H1 (cell line): ENCODE results near the gene ZNF622. TPM values are rescaled to one million over a fixed set of nuclear protein-coding genes. Genes with fewer than 3 reads are reported as not detected.

Experiments
- CTCF ChIA-PET: fragments of 300-600 bp; sonication (Branson Sonifier 250); formaldehyde crosslinking; loops from one replicate; lab custom pipeline; 2021; ENCODE audit not compliant: partially characterized antibody; lab: Charles Lee
- POLR2A ChIA-PET: fragments of 300-600 bp; sonication (Branson Sonifier 250); formaldehyde crosslinking; loops from one replicate; lab custom pipeline; 2021; ENCODE audit warnings: inconsistent platforms; ENCODE audit not compliant: partially characterized antibody; lab: Charles Lee
- DNase-seq, 2 experiments: peaks; one replicate each; pipeline versions ENCODE4 v3.0.0 to v3.0.0-alpha.2; 2010 to 2022; ENCODE audit warnings: low spot score in 2 of 2, low read depth in 1 of 2, mixed read lengths in 1 of 2
- FAIRE-seq: peaks from 2 replicates; lab custom pipeline; 2011; peaks lifted over from hg19 to GRCh38; lab: Jason Lieb, UNC
- H2AFZ ChIP-seq: 2 replicates; pipeline ENCODE4 v1.8.1; 2012; ENCODE audit warnings: low read length, inconsistent platforms
- H2AK5ac ChIP-seq: 2 replicates; pipeline ENCODE4 v1.6.1; 2013; ENCODE audit warnings: low read depth, low read length
- H2BK120ac ChIP-seq: replicated peaks from 2 replicates; pipeline ENCODE3; 2013; ENCODE audit warnings: low read depth, low read length, inconsistent platforms
- H2BK12ac ChIP-seq: 2 replicates; pipeline ENCODE4 v1.6.1; 2013; ENCODE audit warnings: low read depth, low read length
- H2BK15ac ChIP-seq: 2 replicates; pipeline ENCODE4 v1.6.1; 2013; ENCODE audit warnings: low read length
- H2BK20ac ChIP-seq: 2 replicates; pipeline ENCODE4 v1.6.1; 2013; ENCODE audit warnings: low read length
- H2BK5ac ChIP-seq: 2 replicates; pipeline ENCODE4 v1.6.1; 2013; ENCODE audit warnings: low read depth, low read length
- H3K14ac ChIP-seq: 2 replicates; pipeline ENCODE4 v1.6.1; 2013; ENCODE audit warnings: inconsistent platforms; ENCODE audit not compliant: insufficient read length
- H3K18ac ChIP-seq: 2 replicates; pipeline ENCODE4 v1.6.1; 2013; ENCODE audit warnings: low read length; ENCODE audit errors: extremely low read depth
- H3K23ac ChIP-seq: 2 replicates; pipeline ENCODE4 v1.6.1; 2013; ENCODE audit warnings: inconsistent platforms; ENCODE audit not compliant: insufficient read length
- H3K23me2 ChIP-seq: 2 replicates; pipeline ENCODE4 v1.6.1; 2013; ENCODE audit warnings: low read depth, low read length
- H3K27ac ChIP-seq: 2 replicates; pipeline ENCODE4 v1.6.1; 2011; ENCODE audit warnings: low read depth, low read length, inconsistent platforms
- H3K27me3 ChIP-seq, 4 experiments: replicated peaks in 1 of 4; 1 replicate in 1 of 4; 2 replicates in 3 of 4; pipeline versions ENCODE4 v1.6.1 to v1.8.1; 2011 to 2013; ENCODE audit warnings: low read length in 3 of 4, mild to moderate bottlenecking in 3 of 4, inconsistent platforms in 2 of 4, mixed read lengths in 2 of 4, moderate library complexity in 1 of 4; ENCODE audit not compliant: control insufficient read depth in 3 of 4, insufficient read depth in 3 of 4; ENCODE audit errors: extremely low read depth in 1 of 4
- H3K36me3 ChIP-seq, 4 experiments: 2 replicates each; pipeline versions ENCODE4 v1.6.1 to v1.8.1; 2011 to 2013; ENCODE audit warnings: mild to moderate bottlenecking in 4 of 4, low read length in 3 of 4, moderate library complexity in 2 of 4, control low read depth in 1 of 4, inconsistent platforms in 1 of 4; ENCODE audit not compliant: insufficient read depth in 4 of 4, control insufficient read depth in 2 of 4
- H3K4ac ChIP-seq: replicated peaks from 2 replicates; pipeline ENCODE3; 2013; ENCODE audit warnings: low read length, low read depth, mixed read lengths, inconsistent platforms; ENCODE audit not compliant: insufficient read length
- H3K4me1 ChIP-seq, 4 experiments: replicated peaks in 1 of 4; 1 replicate in 1 of 4; 2 replicates in 3 of 4; pipeline versions ENCODE4 v1.6.1 to v1.8.1; 2011 to 2013; ENCODE audit warnings: low read length in 3 of 4, inconsistent platforms in 2 of 4, mixed read lengths in 1 of 4; ENCODE audit not compliant: insufficient read depth in 4 of 4, control insufficient read depth in 3 of 4
- H3K4me2 ChIP-seq, 2 experiments: 2 replicates each; pipeline versions ENCODE4 v1.6.1 to v1.8.1; 2011 to 2013; ENCODE audit warnings: low read depth in 2 of 2, low read length in 2 of 2, control low read depth in 1 of 2, inconsistent platforms in 1 of 2, mild to moderate bottlenecking in 1 of 2; ENCODE audit not compliant: insufficient read depth in 1 of 2
- H3K4me3 ChIP-seq, 4 experiments: fragments of 200-600, 300-600 bp in 1 of 4; sonication (generic), shearing (Covaris generic), sonication (Bioruptor Twin) in 1 of 4; 2 replicates each; pipeline versions ENCODE4 v1.5.1 to v1.8.1; 2011 to 2016; ENCODE audit warnings: low read length in 4 of 4, low read depth in 3 of 4, control low read depth in 2 of 4, inconsistent platforms in 2 of 4, mild to moderate bottlenecking in 2 of 4, mixed read lengths in 1 of 4, moderate library complexity in 1 of 4; ENCODE audit not compliant: insufficient read depth in 2 of 4; ENCODE audit errors: extremely low read depth in 1 of 4
- H3K56ac ChIP-seq: replicated peaks from 2 replicates; pipeline ENCODE3; 2013; ENCODE audit warnings: low read depth, mild to moderate bottlenecking, mixed read lengths, low read length, inconsistent platforms; ENCODE audit not compliant: insufficient read length
- H3K79me1 ChIP-seq: 2 replicates; pipeline ENCODE4 v1.6.1; 2013; ENCODE audit warnings: low read depth, low read length, control low read depth
- H3K79me2 ChIP-seq, 2 experiments: 2 replicates each; pipeline versions ENCODE4 v1.6.1 to v1.8.1; 2012 to 2013; ENCODE audit warnings: low read length in 2 of 2, mild to moderate bottlenecking in 2 of 2, inconsistent platforms in 1 of 2; ENCODE audit not compliant: insufficient read depth in 2 of 2, control insufficient read depth in 1 of 2
- H3K9ac ChIP-seq, 4 experiments: replicated peaks in 1 of 4; 1 replicate in 1 of 4; 2 replicates in 3 of 4; pipeline versions ENCODE4 v1.6.1 to v1.8.1; 2011 to 2013; ENCODE audit warnings: low read depth in 3 of 4, low read length in 3 of 4, control low read depth in 2 of 4, mild to moderate bottlenecking in 2 of 4, moderate library complexity in 2 of 4, inconsistent platforms in 1 of 4; ENCODE audit errors: extremely low read depth in 1 of 4
- H3K9me3 ChIP-seq, 2 experiments: 2 replicates each; pipeline versions ENCODE4 v1.6.1 to v1.8.1; 2012 to 2013; ENCODE audit warnings: mild to moderate bottlenecking in 2 of 2, moderate library complexity in 2 of 2, control low read depth in 1 of 2, inconsistent platforms in 1 of 2, low read depth in 1 of 2, low read length in 1 of 2, mixed read lengths in 1 of 2; ENCODE audit not compliant: insufficient read depth in 2 of 2
- H4K20me1 ChIP-seq, 2 experiments: replicated peaks in 1 of 2; 2 replicates each; pipeline versions ENCODE3 to v1.8.1; 2011 to 2013; ENCODE audit warnings: inconsistent platforms in 2 of 2, low read length in 2 of 2, mild to moderate bottlenecking in 1 of 2; ENCODE audit not compliant: insufficient read depth in 2 of 2, control insufficient read depth in 1 of 2
- H4K5ac ChIP-seq: 2 replicates; pipeline ENCODE4 v1.6.1; 2013; ENCODE audit warnings: low read length, low read depth, mixed read lengths, inconsistent platforms; ENCODE audit not compliant: insufficient read length
- H4K8ac ChIP-seq: 2 replicates; pipeline ENCODE4 v1.8.0; 2013; ENCODE audit warnings: mild to moderate bottlenecking, moderate library complexity, low read length, inconsistent platforms; ENCODE audit not compliant: insufficient read depth; ENCODE audit errors: extremely low read depth
- H4K91ac ChIP-seq: replicated peaks from 2 replicates; pipeline ENCODE3; 2013; ENCODE audit warnings: low read length, mixed read lengths, inconsistent platforms; ENCODE audit not compliant: insufficient read length
- ASH2L ChIP-seq: fragments of 200-600, 300-600 bp; sonication (generic); IDR thresholded peaks from one replicate; pipeline ENCODE4 v1.7.1; 2017; ENCODE audit warnings: low read length
- BRCA1 ChIP-seq: IDR thresholded peaks from 2 replicates; pipeline ENCODE4 v1.6.1; 2012; ENCODE audit warnings: low read depth, low read length, improper control_type of control experiment
- MAFK ChIP-seq: IDR thresholded peaks from 2 replicates; pipeline ENCODE4 v1.6.1; 2012; ENCODE audit warnings: low read depth, mild to moderate bottlenecking, improper control_type of control experiment, low read length
- TEAD4 ChIP-seq: IDR thresholded peaks from 2 replicates; pipeline ENCODE4 v1.6.1; 2012; ENCODE audit warnings: low read depth, low read length, inconsistent platforms, mixed read lengths
- WGBS, 2 experiments: shearing (Covaris generic) in 1 of 2; methylation state at CpG; one replicate each; pipeline versions ENCODE4 v1.1.6 to v1.1.7; 2013 to 2015; ENCODE audit warnings: low lambda C conversion rate in 2 of 2, mixed read lengths in 2 of 2, inconsistent platforms in 1 of 2, low coverage in 1 of 2, missing lambda C conversion rate in 1 of 2; ENCODE audit not compliant: insufficient replicate concordance in 2 of 2, insufficient coverage in 1 of 2, insufficient read length in 1 of 2; ENCODE audit errors: extremely low coverage in 1 of 2, missing lambda C conversion rate in 1 of 2; 5-methylcytosine and 5-hydroxymethylcytosine counted together
- polyA plus RNA-seq, 7 experiments: library from polyadenylated mRNA; depleted of rRNA in 3 of 7; stranded (reverse) in 5 of 7; unstranded in 2 of 7; fragments of >200 nt in 5 of 7; fragments of 200-250 nt in 2 of 7; gene quantifications; 1 replicate in 5 of 7; 2 replicates in 1 of 7; 4 replicates in 1 of 7; pipeline versions ENCODE4 v1.2.1 to v1.2.3, GENCODE V29; 2011 to 2013; ENCODE audit warnings: missing spikeins in 2 of 7, mixed read lengths in 2 of 7
- total RNA-seq: library from RNA; stranded (reverse); fragmentation: NEBNext Ultra II Directional; extraction: Animal tissue kit (Norgen Biotek cat#: 25700); gene quantifications from 2 replicates; pipeline ENCODE4 v1.2.1, GENCODE V29; 2021

Gene ZNF622
- total and polyA plus RNA-seq, 2 of the 8 experiments (the other 6 are each of a cell fraction or from before 2014, with no cell fraction given): 8.8 to 30.8 TPM

- H4K20me1 ChIP-seq: no peaks in the 10 kb centered on the region
- no peak overlapping the region for H2BK15ac ChIP-seq
- H2AFZ ChIP-seq: peak overlapping the region; percentile 94
- H2BK12ac ChIP-seq: no peak overlapping the region
- H3K4me2 ChIP-seq: peak overlapping the region in 1 of 2 experiments; percentile 50; a peak in 2 of 4 replicates
- H3K56ac ChIP-seq: no peak overlapping the region
- no peak overlapping the region for H2BK120ac ChIP-seq
- peaks cover 0 to 9% (median 2%) of the 10 kb centered on the region in 4 experiments; a peak in 4 of 7 replicates for H3K4me1 ChIP-seq
- no peaks in the 10 kb centered on the region for H3K36me3 ChIP-seq
- H4K91ac ChIP-seq: no peak overlapping the region
- H3K14ac ChIP-seq: no peak overlapping the region
- no peak overlapping the region for H2BK20ac ChIP-seq
- no peaks in the 10 kb centered on the region for H3K79me1 ChIP-seq
- peak; percentile 13 to 55 for DNase-seq
- no peak overlapping the region for H2AK5ac ChIP-seq
- H4K5ac ChIP-seq: no peak overlapping the region
- H3K4me3 ChIP-seq: no peak overlapping the region
- no peak overlapping the region for H3K4ac ChIP-seq
- no peak overlapping the region for H3K9ac ChIP-seq
- H3K23me2 ChIP-seq: no peaks in the 10 kb centered on the region
- no peak overlapping the region for H2BK5ac ChIP-seq
- H3K18ac ChIP-seq: no peak overlapping the region
- H3K79me2 ChIP-seq: no peaks in the 10 kb centered on the region
- ChIA-PET CTCF (interaction anchor here (0.8 to 1.3 kb wide), 2 partner anchors 25 to 39 kb away, joined by 3 read pairs; no protein-coding TSS in a partner anchor), POLR2A (no interaction called here)
- no peak overlapping the region for H3K27ac ChIP-seq
- no peak overlapping the region for H3K23ac ChIP-seq
- WGBS, 2 experiments: 50% methylated on average over 13 of the region's 15 CpGs; no CpG with 5 or more reads in 1 of the 2 experiments
- TF ChIP-seq BRCA1 (no peak), TEAD4 (no peak), ASH2L (peak; percentile 27), MAFK (peak; percentile 31; the same call in 1 of the 2 replicates)
- no peaks in the 10 kb centered on the region for H3K27me3 ChIP-seq
- no peaks in the 10 kb centered on the region for H3K9me3 ChIP-seq
- FAIRE-seq: no peak
- no peak overlapping the region for H4K8ac ChIP-seq
Observed at GRCh38 chr5:16508730-16509531, 43.3 kb upstream of the ZNF622 start.
